NCI-H2081 treated with DMSO at 0.1 percent for 48 hours (cell line): ENCODE data around the gene PTPA.

Source experiments
- DNase-seq: peaks from one replicate; lab custom pipeline; 2025; lab: John Stamatoyannopoulos, UW

PTPA gene

DNA sequence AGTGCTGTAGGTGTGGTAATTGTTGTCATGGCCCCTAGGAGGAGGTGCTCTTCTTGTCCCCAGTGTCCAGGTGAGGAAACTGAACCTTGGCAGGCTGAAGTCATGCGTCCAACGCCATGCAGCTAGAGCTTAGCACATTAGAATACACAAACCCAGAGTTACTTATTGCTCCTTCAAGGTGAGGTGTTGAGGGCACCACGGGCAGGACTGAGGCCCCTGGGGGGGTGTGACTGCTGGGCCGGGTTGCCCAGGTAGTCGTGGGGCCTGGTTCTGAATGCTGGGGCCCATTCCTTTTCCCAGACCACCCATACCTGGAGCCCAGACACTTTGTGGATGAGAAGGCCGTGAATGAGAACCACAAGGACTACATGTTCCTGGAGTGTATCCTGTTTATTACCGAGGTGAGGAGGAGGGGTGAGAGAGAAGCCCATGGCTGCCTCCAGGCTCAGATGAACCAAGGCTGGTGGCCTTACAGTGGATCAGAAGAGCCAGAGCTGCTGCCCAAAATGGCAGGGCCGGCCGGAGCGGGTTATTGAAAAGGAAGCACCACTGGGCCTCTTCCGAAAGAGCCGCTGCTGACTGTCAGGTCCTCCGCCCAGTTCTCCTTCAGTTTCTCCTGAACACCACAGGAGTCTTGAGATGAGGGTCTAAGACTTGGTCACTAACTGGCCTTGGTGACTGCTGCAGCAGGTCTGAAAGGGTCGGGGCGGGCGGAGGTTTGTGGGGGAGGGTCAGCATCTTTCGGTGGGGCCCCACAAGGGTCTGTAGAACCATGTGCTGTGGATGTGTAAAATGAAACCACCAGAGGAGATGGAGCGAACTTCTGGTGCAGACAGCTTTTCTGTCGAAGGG, 26.3 kb downstream of the PTPA start:
- DNase-seq, result no peak

DNA sequence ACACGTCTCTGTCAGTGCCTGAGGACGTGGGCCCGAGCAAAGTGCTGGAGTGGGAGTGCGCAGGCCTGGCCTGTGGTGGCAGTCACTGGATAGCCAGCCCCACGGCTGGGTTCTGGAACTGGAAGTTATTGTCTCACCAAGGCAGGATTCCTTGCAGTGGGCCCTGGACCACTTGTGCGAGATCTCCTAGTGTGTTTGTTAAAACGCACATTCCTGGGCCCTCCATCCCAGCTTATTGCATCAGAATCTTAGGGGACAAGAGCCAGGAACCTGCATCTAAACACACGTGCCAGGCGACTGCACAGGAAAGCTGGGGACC, 26.9 kb downstream of the PTPA start:
- DNase-seq, result no peak

DNA sequence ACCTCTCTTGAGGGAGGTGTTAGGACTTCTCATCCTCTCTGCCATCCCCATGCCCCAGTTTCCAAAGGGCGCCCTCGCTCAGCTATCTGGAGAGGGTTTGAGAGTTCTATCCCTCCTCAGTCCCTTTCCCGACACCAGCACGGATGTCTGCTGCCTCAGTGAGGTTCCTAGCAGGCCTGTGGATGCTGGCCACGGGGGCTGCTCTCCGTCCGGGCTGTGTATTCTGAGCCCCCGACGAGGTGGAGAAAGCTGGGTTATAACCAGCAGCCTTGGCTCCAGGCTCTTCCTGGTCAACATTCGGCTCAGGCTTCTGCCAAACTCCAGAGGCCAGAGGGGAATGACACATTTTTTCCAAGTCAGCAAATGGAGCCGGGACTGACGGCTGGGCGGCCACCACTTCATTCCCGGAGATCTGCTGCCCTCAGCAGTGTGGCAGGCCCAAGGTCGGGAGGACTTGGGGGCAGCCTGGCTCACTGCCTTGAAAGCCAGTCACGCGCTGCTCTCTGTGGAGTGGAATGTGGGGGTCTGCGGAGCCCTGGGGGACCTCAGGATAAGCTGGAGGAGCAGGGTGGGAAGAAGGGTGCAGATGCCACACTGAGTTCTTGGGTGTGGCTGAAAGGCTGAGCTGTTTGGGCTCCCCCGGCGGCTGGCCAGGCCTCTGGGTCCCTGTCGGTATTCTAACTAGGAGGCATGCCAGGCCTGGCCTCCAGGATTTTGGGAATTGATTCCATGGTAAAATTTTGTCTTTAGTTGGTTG, 27.4 kb downstream of the PTPA start:
- no peak for DNase-seq

DNA sequence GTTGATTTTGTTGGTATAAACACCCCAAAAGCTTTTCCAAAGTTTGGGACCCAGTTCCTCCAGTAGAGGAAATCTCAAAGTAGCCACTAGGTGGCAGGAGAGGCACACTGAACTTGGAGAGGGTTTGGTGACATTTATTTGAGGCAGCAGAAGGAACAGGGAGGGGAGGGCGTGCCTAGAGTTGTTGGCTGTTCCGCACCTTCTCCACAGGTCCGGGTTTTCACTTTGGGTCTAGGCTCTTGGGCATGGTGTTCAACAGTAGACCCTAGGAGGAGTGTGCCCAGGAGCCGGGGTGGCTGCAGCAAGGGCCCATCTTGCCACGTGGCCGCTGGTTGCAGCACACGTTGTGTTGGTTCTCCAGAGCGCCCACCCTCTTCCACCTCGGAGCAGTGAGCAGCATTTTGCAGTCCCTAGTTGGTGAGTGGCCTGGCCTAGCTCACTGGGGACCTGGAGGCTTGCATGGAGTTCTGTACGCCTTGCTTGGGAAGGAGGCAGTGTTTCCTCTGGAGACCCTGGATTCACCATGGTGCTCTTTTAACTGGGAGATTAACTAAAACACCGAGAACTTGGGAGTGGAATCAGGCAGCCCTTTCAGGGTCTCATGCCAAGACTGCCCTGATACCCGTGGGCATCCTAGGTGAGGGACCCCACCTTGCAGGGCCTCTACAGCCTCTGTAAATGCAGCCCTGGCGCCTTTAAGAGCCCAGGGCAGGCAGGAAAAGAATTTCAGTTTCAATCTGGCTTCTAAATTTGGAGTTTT, 28.2 kb downstream of the PTPA start:
- peak; percentile 19 for DNase-seq

DNA sequence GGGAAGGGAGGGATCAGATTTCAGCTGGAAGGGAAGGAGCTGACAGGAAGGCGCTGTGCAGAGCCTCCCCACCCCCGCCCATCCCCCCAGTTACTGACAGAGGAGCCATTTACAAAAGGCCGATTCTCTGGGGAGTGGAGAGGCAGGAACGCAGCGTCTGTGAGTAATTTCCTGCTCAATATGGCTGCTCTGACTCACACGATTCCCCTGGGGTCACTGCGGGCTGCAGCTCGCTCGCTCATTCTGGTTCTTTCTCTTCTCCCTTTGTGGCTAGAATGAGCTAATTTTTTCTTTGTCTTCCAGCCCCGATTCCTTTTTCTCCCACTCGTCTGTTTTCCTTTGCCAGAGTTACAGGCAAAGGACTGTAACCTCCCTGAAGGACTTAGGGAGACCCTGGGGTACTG, 28.8 kb downstream of the PTPA start:
- DNase-seq, result peak; percentile 71

DNA sequence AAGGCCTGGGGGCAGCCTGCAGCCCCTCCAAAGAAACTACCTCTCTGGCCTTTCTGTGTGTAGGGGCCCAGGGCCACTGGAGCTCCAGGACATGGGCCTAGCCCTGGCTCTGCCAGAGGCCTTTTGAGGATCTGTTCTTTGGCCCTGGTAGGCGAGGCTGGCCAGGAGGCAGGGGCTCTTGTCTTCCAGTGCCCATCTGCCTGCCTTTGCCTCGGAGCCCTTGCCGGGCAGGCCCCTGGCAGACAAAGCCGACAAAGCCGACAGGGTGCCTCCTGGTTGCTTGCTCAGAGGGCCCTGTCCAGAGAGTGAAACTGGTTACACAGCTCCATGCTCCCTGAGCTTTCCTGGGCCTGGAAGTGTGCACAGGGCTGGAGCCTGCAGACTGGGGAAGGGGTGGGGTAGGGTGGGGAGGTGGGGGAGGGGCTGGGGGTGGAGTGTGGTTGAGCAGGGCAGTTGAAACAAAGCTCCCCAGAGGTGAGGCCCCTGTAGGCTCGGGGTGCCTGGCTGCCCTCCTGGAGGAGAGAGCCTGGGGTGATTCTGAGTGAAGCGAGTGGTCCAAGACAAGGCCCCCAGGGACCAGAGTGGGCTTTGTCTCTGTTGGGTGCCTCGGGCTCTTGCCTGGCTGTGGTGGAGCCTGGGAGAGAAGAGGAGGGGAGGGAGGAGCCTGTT, 29.3 kb downstream of the PTPA start:
- no peak for DNase-seq

DNA sequence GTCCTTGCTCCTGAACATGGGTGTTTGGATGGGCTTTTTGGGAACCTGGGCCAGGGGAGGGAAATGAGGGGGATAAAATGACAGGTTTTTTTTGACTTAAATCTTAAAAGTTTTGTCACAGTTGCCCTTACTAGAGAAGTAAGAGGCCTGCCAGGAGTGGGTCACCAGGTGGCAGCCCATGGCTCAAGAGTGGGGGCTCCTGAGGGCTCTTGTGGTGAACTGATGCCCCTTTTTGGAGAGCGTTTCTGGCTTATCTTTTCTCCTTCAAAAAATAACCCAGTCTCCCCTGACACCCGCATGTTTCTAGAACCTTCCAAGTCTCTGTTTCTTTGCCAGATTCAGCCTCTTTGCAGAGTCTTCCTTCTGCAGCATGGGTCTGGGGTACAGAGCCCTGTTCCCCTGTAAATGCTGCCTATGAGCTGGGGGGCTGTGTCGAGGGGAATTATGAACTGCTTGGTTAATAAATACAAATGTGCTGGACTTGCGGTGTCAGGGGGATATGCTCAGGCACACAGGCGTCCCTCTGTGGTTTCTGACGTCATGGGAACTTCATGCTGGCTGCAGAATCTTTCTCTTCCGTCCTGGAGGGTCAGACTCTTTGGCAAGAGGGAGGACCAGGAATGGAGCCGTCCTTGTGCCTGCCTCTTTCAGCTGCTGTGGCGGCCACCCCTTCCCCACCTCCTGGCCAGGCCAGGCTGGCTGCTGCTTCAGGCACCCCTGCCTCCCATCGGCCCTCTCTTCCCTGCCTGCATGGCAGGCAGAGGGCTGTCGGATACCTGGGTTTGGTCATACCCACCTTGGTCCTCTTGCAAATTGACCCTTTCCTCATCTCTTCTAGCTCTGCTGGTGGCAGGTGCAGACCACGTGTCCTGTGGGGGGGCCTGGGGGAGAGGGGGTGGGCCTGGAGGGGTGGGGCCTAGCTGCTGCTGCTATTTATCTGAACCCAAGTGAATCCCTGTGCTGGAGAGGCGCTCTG, 30.1 kb downstream of the PTPA start:
- no peak for DNase-seq

DNA sequence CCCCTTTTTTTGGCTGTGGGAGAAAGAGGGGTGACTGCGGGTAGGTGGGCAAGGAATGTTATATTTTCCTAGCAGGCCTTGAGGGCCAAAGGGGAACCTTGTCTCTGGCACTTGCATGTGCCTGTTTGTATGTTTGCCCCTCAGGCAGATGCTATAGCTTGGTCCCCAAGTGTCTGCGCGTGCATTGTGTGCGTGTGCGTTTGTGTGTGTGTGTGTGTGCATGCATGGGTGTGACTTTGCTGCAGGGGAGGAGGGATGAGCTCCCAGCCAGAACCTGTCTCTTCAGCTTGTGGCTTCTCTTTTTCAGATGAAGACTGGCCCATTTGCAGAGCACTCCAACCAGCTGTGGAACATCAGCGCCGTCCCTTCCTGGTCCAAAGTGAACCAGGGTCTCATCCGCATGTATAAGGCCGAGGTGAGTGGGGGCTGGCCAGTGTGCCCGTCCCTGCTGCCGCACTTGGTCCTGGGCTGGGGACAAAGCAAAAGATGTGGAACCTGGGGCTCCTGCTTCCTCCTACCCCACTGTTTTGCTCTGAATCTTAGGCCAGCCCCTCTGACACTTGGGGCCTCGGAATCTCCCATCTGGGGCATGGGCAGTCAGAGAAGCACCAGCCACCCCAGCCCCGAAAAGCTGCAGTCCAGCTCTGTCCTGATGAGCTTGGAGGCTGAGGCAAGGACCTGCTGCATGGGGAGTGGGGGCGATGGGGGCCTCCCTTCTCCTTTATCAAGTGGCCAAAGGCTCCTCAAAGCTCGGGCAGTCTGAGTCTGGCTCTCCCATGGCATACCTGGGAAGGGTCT, 31.1 kb downstream of the PTPA start:
- no peak for DNase-seq

DNA sequence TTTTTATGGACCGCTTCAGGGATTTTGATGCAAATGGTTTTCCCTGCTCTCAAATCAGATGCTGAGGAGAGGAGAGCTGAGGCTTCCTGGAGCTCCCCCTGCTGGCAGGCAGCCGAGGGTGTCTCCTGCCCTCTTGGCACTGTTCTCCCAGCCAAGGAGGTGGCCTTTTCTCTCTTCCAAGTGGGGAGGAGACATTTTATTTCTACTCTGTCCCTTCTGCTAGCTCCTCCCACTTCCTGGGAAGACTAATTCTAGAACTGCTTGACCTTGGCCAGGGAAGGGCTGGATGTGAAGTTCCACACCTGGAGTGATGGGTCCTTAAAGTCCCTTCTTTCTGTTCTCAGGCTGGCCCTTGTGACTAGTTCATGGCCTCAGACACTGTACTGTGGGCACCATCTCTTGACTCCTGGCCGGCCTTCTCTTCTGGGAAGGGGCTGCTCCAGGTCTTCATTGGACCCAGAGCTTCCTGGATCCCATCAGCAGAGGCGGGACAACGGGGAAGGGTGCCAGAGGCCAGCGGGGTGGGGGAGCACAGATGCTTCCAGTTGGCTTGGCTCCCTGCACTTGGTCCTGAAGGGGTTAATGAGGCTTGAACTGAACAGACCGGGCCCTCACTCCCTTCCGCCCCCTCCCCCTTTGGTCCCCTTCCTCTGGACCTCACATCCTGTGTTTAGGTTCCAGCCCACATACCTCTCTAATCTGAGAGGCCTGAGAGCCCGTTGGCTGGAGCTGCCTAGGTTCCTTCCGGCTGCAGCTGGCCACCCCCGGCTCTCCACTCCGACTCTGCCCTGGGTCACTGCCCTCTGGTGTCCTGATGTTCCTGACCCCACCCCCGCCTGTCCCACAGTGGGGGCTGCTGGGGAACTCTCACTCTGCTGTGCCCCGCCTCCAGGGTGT, 32.1 kb downstream of the PTPA start:
- DNase-seq, result peak; percentile 2

DNA sequence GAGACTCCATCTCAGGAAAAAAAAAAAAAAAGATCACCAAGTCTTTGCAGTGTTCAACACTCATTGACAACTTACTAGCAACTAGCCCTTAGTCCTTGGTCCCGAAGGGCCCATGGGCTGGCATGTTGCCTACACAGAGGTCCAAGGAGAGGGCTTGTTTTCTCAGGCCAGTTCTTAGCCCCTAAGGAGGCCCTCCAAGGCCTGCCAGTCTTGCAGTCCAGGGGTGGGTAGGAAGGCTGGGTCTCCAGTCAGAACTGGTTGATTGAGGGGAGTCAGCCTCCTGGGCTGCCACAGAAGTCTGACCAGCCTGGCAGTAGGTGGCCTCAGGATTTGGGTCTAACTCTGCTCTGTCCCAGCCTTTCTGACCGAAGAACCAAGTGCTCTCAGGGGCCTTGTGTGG, 34.1 kb downstream of the PTPA start:
- no peak for DNase-seq

DNA sequence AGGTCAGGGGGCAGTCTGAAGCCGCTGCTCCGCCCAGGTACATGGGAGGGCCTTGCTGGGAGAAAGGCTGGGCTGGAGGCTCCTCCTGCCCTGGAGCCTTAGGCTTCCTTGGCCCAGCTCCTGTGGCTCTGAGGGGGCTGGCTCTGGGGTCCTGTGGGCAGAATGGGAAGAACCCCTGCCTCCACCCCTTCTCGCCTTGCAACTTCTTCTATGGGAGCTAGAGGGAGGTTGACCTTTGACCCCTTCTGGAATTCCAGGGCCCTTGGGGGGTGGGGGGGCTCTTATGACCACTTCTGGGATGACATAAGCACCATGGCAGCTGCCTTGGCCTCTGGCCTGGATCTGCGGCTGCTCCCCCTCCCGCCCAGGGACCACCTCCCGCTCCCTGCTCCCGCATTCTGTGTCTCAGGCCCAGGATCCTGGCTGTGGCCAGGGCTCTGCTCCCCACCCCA, 34.7 kb downstream of the PTPA start:
- DNase-seq, result no peak

DNA sequence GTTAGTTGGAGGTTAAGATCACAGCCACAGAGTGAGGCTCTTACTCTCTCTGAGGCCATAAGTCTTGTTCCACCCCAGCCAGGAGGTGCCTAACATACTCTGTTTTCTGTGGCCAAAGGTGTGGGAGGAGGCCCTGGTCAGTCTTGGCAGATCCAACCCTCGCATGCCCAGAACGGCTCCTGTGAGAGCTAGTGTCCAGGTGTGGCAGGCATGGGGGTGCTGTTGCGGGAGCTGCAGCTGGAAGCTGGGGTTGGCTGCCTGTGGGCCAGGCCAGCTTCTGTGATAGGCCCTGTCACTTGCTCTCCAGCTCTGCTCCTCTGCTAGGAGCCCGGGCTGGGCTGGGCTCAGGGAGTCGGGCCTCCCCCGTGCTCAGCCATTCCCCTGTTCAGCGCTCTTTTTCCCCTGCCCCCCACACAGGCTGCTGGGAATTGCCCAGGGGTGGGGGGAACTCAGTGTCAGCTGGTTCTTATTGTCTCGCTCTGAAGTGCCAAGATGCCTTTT, 35.3 kb downstream of the PTPA start:
- DNase-seq, result no peak

DNA sequence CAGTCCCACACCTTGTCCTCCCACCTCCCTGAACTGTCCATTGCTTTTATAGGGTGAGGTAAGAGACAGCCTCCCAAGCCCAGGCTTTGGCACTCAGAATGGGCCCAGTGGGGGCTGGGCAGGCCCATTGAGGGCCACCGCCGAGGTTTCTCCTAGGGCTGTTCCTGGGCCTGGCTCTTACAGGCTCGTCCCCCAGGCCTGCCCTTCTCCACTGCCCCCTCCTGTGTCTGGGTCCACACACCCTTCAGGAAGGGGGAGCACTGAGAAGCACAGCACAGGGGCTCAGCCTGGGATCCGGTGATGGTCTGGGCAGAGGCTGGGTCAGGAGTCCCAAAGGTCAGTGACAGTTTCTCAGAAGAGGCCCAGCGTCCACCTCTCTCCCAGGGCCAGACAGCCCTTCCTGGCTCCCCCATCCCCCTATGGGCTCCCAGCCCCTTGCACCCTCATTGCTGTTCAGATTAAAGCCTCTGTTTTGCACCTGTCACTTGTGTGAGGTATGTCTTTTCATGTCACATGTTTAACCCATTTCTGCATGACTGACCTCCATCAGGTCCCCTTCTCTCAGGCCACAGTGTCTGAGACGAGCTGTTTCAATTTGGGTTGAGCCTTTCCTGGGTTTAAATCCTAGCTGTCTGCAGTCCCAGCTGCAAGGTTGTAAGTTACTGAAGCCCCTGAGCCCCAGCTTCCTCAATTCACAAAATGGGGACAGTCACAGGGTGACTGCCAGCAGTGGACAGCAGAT, 37.4 kb downstream of the PTPA start:
- no peak for DNase-seq

DNA sequence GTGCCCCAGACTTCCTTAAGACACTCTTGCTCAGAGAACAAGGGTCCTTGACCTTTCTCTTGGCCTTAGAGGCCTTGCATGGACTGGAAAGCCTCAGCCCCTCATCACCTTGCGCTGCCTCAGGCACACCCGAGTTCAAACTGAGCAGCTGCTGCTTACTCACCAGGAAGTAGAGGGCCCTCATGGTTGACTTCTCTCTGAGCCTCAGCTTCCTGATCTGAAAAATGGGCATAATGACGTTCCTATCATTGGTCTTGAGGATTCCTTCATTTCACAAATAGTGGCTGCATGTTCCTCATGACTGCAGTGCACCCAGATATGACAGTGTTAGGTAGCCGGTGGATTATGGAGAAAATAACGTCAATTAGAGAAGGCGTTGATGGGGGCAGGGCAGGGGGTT, 38.2 kb downstream of the PTPA start:
- no peak for DNase-seq

DNA sequence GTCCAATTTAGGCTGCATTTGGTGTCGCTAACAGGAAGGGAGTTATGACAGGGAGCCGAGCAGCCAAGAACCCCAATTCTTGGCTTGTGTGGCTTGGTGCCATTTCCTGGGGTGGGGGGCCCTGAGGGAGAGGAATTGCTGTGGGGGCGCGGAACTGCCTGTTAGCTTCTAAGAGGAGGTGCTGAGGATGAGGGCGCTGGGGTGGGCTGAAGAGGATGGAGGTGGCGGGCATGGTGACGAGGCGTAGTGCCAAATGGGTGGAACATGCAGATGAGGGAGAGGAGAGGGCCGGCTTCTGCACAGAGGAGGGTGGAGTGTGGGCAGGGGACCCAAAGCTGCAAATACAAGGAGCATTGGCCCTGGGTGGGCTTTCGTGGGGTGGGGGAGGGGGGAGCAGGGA, 38.9 kb downstream of the PTPA start:
- no peak for DNase-seq

DNA sequence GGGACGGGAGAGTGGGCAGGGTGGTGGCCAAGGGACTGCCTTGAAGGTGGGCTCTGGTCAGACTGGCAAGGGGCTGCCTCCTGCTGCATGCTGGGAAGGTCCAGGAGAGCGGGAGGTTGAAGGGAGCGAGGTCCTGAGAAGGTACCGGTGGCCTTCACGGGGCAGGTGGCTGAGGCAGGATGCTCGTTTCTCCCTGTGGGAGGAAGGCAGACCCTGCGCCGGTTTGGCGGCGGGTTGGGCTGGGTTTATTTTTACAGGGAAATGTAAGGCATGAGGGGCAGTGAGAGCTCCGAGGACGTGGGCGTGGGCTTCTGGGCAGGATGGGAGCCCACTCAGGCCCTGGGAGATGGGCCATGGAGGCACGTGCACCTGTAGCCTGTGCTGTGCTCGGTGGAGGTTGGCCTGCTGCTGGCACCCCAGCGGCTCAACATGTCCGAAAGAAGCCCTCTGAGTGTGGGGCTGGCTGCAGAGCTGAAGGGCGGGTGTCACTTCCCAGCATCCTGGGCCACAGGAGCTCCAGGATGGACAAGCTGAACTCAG, 39.5 kb downstream of the PTPA start:
- no peak for DNase-seq

DNA sequence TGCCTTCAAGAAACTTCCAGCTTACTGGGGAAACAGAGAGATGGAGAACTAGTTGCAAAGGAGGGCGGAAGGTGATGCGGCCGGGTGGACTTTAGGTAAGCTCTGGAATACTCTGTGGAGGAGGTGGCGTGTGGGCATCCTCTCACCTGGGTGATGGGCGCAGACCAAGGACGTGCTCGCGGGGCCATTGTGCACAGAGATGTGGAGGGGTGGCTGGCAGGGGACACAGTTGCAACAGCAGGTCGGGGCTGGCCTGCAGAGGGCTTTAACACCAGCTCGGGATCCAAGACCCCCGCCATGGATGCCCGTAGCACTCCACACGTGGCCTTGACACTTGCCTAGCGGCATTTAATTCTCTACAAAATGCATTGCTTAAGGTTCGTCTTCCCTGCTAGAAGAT, 40.3 kb downstream of the PTPA start:
- DNase-seq, result no peak
